Astrocyte (in vitro differentiated cells and primary cell): Measurements from ENCODE around the gene LMO7.

ENCODE experiments used
- CTCF ChIP-seq: IDR thresholded peaks from 2 replicates; pipeline ENCODE4 v1.5.1; 2011; ENCODE audit warnings: low read depth, mild to moderate bottlenecking, inconsistent platforms, low read length, moderate library complexity; ENCODE audit not compliant: insufficient read depth
- EZH2 ChIP-seq: IDR thresholded peaks from 2 replicates; pipeline ENCODE4 v1.6.1; 2012; ENCODE audit warnings: mild to moderate bottlenecking, low read length, inconsistent platforms; ENCODE audit not compliant: insufficient read depth

DNA sequence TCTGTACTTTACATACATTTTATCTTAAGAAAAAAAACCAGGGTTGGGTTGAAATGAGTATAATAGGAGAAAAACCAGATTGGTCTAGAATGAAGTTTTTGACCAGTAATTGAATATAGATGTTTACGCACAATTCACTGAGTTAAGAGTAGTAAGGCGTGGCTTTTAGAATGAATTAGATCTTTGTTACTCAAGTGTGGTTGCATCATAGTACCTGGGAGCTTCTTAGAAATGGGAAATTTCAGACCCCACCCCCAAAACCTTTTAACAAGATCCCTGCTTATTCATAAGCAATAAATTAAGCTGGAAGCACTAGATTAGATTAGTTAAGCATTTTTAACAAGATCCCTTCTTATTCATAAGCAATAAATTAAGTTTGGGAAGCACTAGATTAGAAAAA is 28.7 kb upstream of the LMO7 start:
- no peak for TF ChIP-seq CTCF
- TF ChIP-seq EZH2, result no peak
